IMR-90 (cell line): Measurements from ENCODE around the gene COL13A1. TPM values are rescaled to one million over a fixed set of nuclear protein-coding genes. Genes with fewer than 3 reads are reported as not detected.

Experiments
- ATAC-seq: fragments of 200-7000 bp; cut with Tn5 transposase; 2 replicates; pipeline ENCODE4 v1.9.1; 2020; ENCODE audit warnings: low read depth, mild to moderate bottlenecking, moderate library complexity
- BruUV-seq: library from RNA; stranded (reverse); fragments of 400-500 nt; replicated peaks from 2 replicates; lab custom pipeline; 2021; lab: Mats Ljungman, UMichigan
- CTCF ChIA-PET: fragments of 300-600 bp; formaldehyde crosslinking; extraction: SDS; loops from one replicate; lab custom pipeline; 2021; ENCODE audit warnings: antibody characterized with exemption; lab: Yijun Ruan, JAX
- POLR2A ChIA-PET: fragments of 300-600 bp; sonication (Branson Sonifier 250); formaldehyde crosslinking; loops from one replicate; lab custom pipeline; 2022; ENCODE audit warnings: antibody characterized with exemption; ENCODE audit not compliant: unreplicated experiment; lab: Charles Lee
- DNase-seq: peaks from one replicate; pipeline ENCODE4 v3.0.0; 2013
- H2AFZ ChIP-seq: replicated peaks from 2 replicates; pipeline ENCODE3; 2013; ENCODE audit warnings: low read length, mild to moderate bottlenecking; ENCODE audit not compliant: poor library complexity
- H2AK5ac ChIP-seq: 2 replicates; pipeline ENCODE4 v1.6.1; 2013; ENCODE audit warnings: low read depth, low read length, inconsistent platforms
- H2AK9ac ChIP-seq: replicated peaks from 2 replicates; pipeline ENCODE3; 2013; ENCODE audit warnings: mild to moderate bottlenecking, low read depth, low read length, moderate library complexity; ENCODE audit not compliant: poor library complexity
- H2BK120ac ChIP-seq: 2 replicates; pipeline ENCODE4 v1.6.1; 2013; ENCODE audit warnings: low read depth, low read length, inconsistent platforms
- H2BK15ac ChIP-seq: 3 replicates; pipeline ENCODE4 v1.6.1; 2013; ENCODE audit warnings: low read depth, low read length, inconsistent platforms
- H2BK20ac ChIP-seq: 2 replicates; pipeline ENCODE4 v1.6.1; 2013; ENCODE audit warnings: low read depth, mild to moderate bottlenecking, inconsistent platforms, low read length, moderate library complexity
- H2BK5ac ChIP-seq: 2 replicates; pipeline ENCODE4 v1.6.1; 2013; ENCODE audit warnings: mild to moderate bottlenecking, low read depth, low read length, inconsistent platforms; ENCODE audit not compliant: poor library complexity, severe bottlenecking
- H3K14ac ChIP-seq: replicated peaks from 2 replicates; pipeline ENCODE4 v1.6.1; 2013; ENCODE audit warnings: low read depth, low read length, inconsistent platforms
- H3K18ac ChIP-seq: 2 replicates; pipeline ENCODE4 v1.6.1; 2013; ENCODE audit warnings: low read depth, low read length, control low read depth
- H3K23ac ChIP-seq: 2 replicates; pipeline ENCODE4 v1.6.1; 2013; ENCODE audit warnings: low read depth, low read length, inconsistent platforms
- H3K27ac ChIP-seq: 2 replicates; pipeline ENCODE4 v1.5.1; 2013; ENCODE audit warnings: mild to moderate bottlenecking, control low read depth, low read length; ENCODE audit not compliant: insufficient read depth
- H3K27me3 ChIP-seq: 2 replicates; pipeline ENCODE4 v1.6.1; 2013; ENCODE audit warnings: low read length; ENCODE audit not compliant: control insufficient read depth, insufficient read depth
- H3K36me3 ChIP-seq: 2 replicates; pipeline ENCODE4 v1.6.1; 2013; ENCODE audit warnings: low read length, mixed read lengths; ENCODE audit not compliant: control insufficient read depth, insufficient read depth
- H3K4ac ChIP-seq: 2 replicates; pipeline ENCODE4 v1.6.1; 2013; ENCODE audit warnings: low read depth, low read length, inconsistent platforms
- H3K4me1 ChIP-seq: 2 replicates; pipeline ENCODE4 v1.6.1; 2013; ENCODE audit warnings: low read length, mixed read lengths; ENCODE audit not compliant: control insufficient read depth, insufficient read depth
- H3K4me2 ChIP-seq: 2 replicates; pipeline ENCODE4 v1.6.1; 2013; ENCODE audit warnings: low read depth, mild to moderate bottlenecking, control low read depth, low read length, moderate library complexity
- H3K4me3 ChIP-seq: 2 replicates; pipeline ENCODE4 v1.5.1; 2013; ENCODE audit warnings: low read depth, mild to moderate bottlenecking, control low read depth, low read length, moderate library complexity; ENCODE audit not compliant: insufficient read depth
- H3K56ac ChIP-seq: 2 replicates; pipeline ENCODE4 v1.6.1; 2013; ENCODE audit warnings: low read length, inconsistent platforms; ENCODE audit not compliant: insufficient read depth; ENCODE audit errors: extremely low read depth
- H3K79me1 ChIP-seq, 2 experiments: 2 replicates each; pipeline ENCODE4 v1.6.1; 2013; ENCODE audit warnings: low read length in 2 of 2, inconsistent platforms in 1 of 2, low read depth in 1 of 2
- H3K9ac ChIP-seq: 2 replicates; pipeline ENCODE4 v1.6.1; 2013; ENCODE audit warnings: low read depth, low read length, control low read depth
- H3K9me1 ChIP-seq: 2 replicates; pipeline ENCODE4 v1.6.1; 2013; ENCODE audit warnings: low read length, inconsistent platforms; ENCODE audit not compliant: insufficient read depth
- H3K9me3 ChIP-seq: 2 replicates; pipeline ENCODE4 v1.6.1; 2013; ENCODE audit warnings: low read length; ENCODE audit not compliant: control insufficient read depth, insufficient read depth
- H4K20me1 ChIP-seq: 2 replicates; pipeline ENCODE4 v1.6.1; 2013; ENCODE audit warnings: low read length, inconsistent platforms; ENCODE audit not compliant: insufficient read depth
- H4K5ac ChIP-seq: 2 replicates; pipeline ENCODE4 v1.6.1; 2013; ENCODE audit warnings: mild to moderate bottlenecking, low read depth, low read length, control low read depth
- H4K8ac ChIP-seq, 2 experiments: 2 replicates each; pipeline ENCODE4 v1.6.1; 2013; ENCODE audit warnings: low read depth in 2 of 2, low read length in 2 of 2, control low read depth in 1 of 2, inconsistent platforms in 1 of 2
- H4K91ac ChIP-seq: 2 replicates; pipeline ENCODE4 v1.6.1; 2013; ENCODE audit warnings: low read depth, low read length, inconsistent platforms; ENCODE audit not compliant: insufficient read depth
- BHLHE40 ChIP-seq: fragments of 150-350 bp; IDR thresholded peaks from 2 replicates; pipeline ENCODE4 v1.6.1; 2016; ENCODE audit warnings: mild to moderate bottlenecking, low read depth, low read length
- CEBPB ChIP-seq: IDR thresholded peaks from 2 replicates; pipeline ENCODE4 v1.6.1; 2012; ENCODE audit warnings: low read depth, low read length, improper control_type of control experiment
- CHD1 ChIP-seq: IDR thresholded peaks from 2 replicates; pipeline ENCODE4 v1.6.1; 2012; ENCODE audit warnings: low read depth, low read length, improper control_type of control experiment
- CTCF ChIP-seq: conservative IDR thresholded peaks from 2 replicates; pipeline ENCODE4 v1.5.1; 2012; ENCODE audit warnings: mild to moderate bottlenecking, low read depth, low read length, improper control_type of control experiment
- FOS ChIP-seq: fragments of 150-350 bp; IDR thresholded peaks from 2 replicates; pipeline ENCODE4 v1.6.1; 2016; ENCODE audit warnings: low read depth, low read length
- MAFK ChIP-seq: IDR thresholded peaks from 2 replicates; pipeline ENCODE4 v1.6.1; 2012; ENCODE audit warnings: low read depth, low read length, improper control_type of control experiment
- MXI1 ChIP-seq: IDR thresholded peaks from 2 replicates; pipeline ENCODE4 v1.6.1; 2012; ENCODE audit warnings: low read depth, mild to moderate bottlenecking, low read length, moderate library complexity, borderline replicate concordance
- NFE2L2 ChIP-seq: fragments of 150-350 bp; IDR thresholded peaks from 2 replicates; pipeline ENCODE4 v1.6.1; 2016; ENCODE audit warnings: low read depth, mild to moderate bottlenecking, low read length
- RAD21 ChIP-seq: IDR thresholded peaks from 2 replicates; pipeline ENCODE4 v1.6.1; 2012; ENCODE audit warnings: low read length, improper control_type of control experiment
- RCOR1 ChIP-seq: IDR thresholded peaks from 2 replicates; pipeline ENCODE4 v1.6.1; 2012; ENCODE audit warnings: mild to moderate bottlenecking, low read length, improper control_type of control experiment; ENCODE audit not compliant: insufficient replicate concordance
- RFX5 ChIP-seq: IDR thresholded peaks from 2 replicates; pipeline ENCODE4 v1.8.0; 2012; ENCODE audit warnings: low read depth, mild to moderate bottlenecking, low read length, moderate library complexity
- SMC3 ChIP-seq: fragments of 150-350 bp; IDR thresholded peaks from 2 replicates; pipeline ENCODE4 v1.6.1; 2016; ENCODE audit warnings: low read depth, mild to moderate bottlenecking, antibody characterized with exemption, low read length, moderate library complexity
- USF2 ChIP-seq: fragments of 150-350 bp; IDR thresholded peaks from 2 replicates; pipeline ENCODE4 v1.6.1; 2017; ENCODE audit warnings: mild to moderate bottlenecking, antibody characterized with exemption, low read length, low read depth
- WGBS, 2 experiments: methylation state at CpG; one replicate each; pipeline versions ENCODE4 v1.1.5 to v1.1.7; 2013; ENCODE audit warnings: missing lambda C conversion rate in 2 of 2; ENCODE audit not compliant: insufficient read length in 1 of 2; ENCODE audit errors: extremely low coverage in 2 of 2; 5-methylcytosine and 5-hydroxymethylcytosine counted together
- dilution Hi-C: fragments of 300-500 bp; cut with HindIII; formaldehyde crosslinking; loops from one replicate; pipeline ENCODE4 v1.14.3; 2018; ENCODE audit warnings: low sequenced_read_pairs; ENCODE audit not compliant: unreplicated experiment
- in situ Hi-C: fragments of 300-500 bp; cut with MboI; formaldehyde crosslinking; loops from 3 replicates; pipeline ENCODE4 v1.14.3; 2019; ENCODE audit warnings: low sequenced_read_pairs, inconsistent platforms, mixed read lengths
- intact Hi-C: fragments of 100-400 bp; cut with micrococcal nuclease; formaldehyde crosslinking; loops from 2 replicates; pipeline ENCODE4 v1.10.0; 2022
- polyA plus RNA-seq, 3 experiments: library from polyadenylated mRNA; depleted of rRNA; stranded (reverse); fragments of >200 nt; gene quantifications; 2 replicates each; pipeline ENCODE4 v1.2.3, GENCODE V29; 2012; ENCODE audit warnings: low replicate concordance in 1 of 3
- total RNA-seq: library from RNA; depleted of rRNA; stranded (reverse); fragments of >200 nt; gene quantifications from 2 replicates; pipeline ENCODE4 v1.2.3, GENCODE V29; 2012

The COL13A1 gene
- total and polyA plus RNA-seq, 2 of the 4 experiments (the other 2 are of a cell fraction), result 12.2 to 31.3 TPM

- H3K56ac ChIP-seq, result no peak overlapping the region
- 40% methylated on average over 1 of the region's 10 CpGs; no CpG with 5 or more reads in 1 of the 2 experiments for WGBS, 2 experiments
- in situ Hi-C loops, result no loop called here
- H4K20me1 ChIP-seq, result no peaks in the 10 kb centered on the region
- no peak overlapping the region for H3K4me2 ChIP-seq
- H3K27me3 ChIP-seq, result no peaks in the 10 kb centered on the region
- no peak overlapping the region for H3K18ac ChIP-seq
- CTCF ChIA-PET, result no interaction called here
- H2AK9ac ChIP-seq, result peak overlapping the region; percentile 18
- H3K4me3 ChIP-seq, result no peak overlapping the region
- peak overlapping the region; percentile 64 for H2AFZ ChIP-seq
- ATAC-seq (peak; percentile 30; the same call in 1 of the 2 replicates), DNase-seq (peak; percentile 34)
- no peak overlapping the region for H2BK15ac ChIP-seq
- no peak overlapping the region for H2BK5ac ChIP-seq
- H3K23ac ChIP-seq, result peak overlapping the region; percentile 59; the same call in 1 of the 2 replicates
- peak overlapping the region; percentile 63 for H3K4ac ChIP-seq
- intact Hi-C loops, result no loop called here
- POLR2A ChIA-PET, result no interaction called here
- peak overlapping the region; percentile 0; the same call in 1 of the 2 replicates for H4K5ac ChIP-seq
- H4K91ac ChIP-seq, result peak overlapping the region; percentile 51; the same call in 1 of the 2 replicates
- BruUV-seq, result no TSS peak
- H3K79me1 ChIP-seq, result peaks cover 37 to 95% of the 10 kb centered on the region in 2 experiments
- TF ChIP-seq MAFK (no peak), BHLHE40 (no peak), RAD21 (no peak), USF2 (no peak), SMC3 (no peak), NFE2L2 (no peak), MXI1 (no peak; the same call in 1 of the 2 replicates), RFX5 (no peak), CHD1 (no peak), CEBPB (no peak), CTCF (no peak), RCOR1 (no peak), FOS (no peak)
- no peak overlapping the region; the same call in 1 of the 2 replicates for H3K14ac ChIP-seq
- 0 out of 2 replicates have a peak overlapping the region, but pooled peaks have one; percentile 8 for H3K27ac ChIP-seq
- no peak overlapping the region for H3K9ac ChIP-seq
- H2BK120ac ChIP-seq, result peak overlapping the region; percentile 64; the same call in 1 of the 2 replicates
- peaks cover 60% of the 10 kb centered on the region for H3K4me1 ChIP-seq
- H2BK20ac ChIP-seq, result 0 out of 2 replicates have a peak overlapping the region, but pooled peaks have one; percentile 44
- peak overlapping the region; percentile 52 for H2AK5ac ChIP-seq
- peaks cover 56% of the 10 kb centered on the region for H3K9me1 ChIP-seq
- H4K8ac ChIP-seq, result 0 out of 4 replicates have a peak overlapping the region, but pooled peaks of 1 of the 2 experiments have one; percentile 12
- H3K9me3 ChIP-seq, result no peaks in the 10 kb centered on the region
- dilution Hi-C loops, result no loop called here
- no peaks in the 10 kb centered on the region for H3K36me3 ChIP-seq
Observed at GRCh38 chr10:69842882-69843281, 41.2 kb downstream of the COL13A1 start.
